Stimulated activated CD8-positive, alpha-beta memory T cell treated with anti-CD3 and anti-CD28 coated beads, Interleukin-7, amount 100 ng/mL, for 48 hours (primary cell): ENCODE data around the gene SCML2.
"Not testable (repeated sequence)": the region's sequence is repeated elsewhere in the genome, so short reads cannot be mapped to it uniquely, and the experiment has no call there.

Source experiments
- DNase-seq, 2 donors: peaks; one replicate each; pipeline ENCODE4 v3.0.0-alpha.2; 2020; ENCODE audit warnings: low read depth in 1 of 2; ENCODE audit errors: extremely low read depth in 1 of 2

Gene SCML2

GRCh38 chrX:18354369-18355223 is at the start of gene SCML2:
SCML2 (minus strand) TSS chrX:18354688; CDS start chrX:18334071, 20,617 bp downstream.
- DNase-seq: no peak

- DNase-seq: no peak
These were observed 47.3 kb upstream of the SCML2 start for GRCh38 chrX:18401848-18402213.

- DNase-seq: no peak
These were observed 40.0 kb upstream of the SCML2 start for GRCh38 chrX:18394477-18394876.

- peak in 1 of 2 donors; percentile 4 for DNase-seq
These were observed 36.6 kb upstream of the SCML2 start for GRCh38 chrX:18390941-18391538.

- DNase-seq: no peak
These were observed 35.5 kb upstream of the SCML2 start for GRCh38 chrX:18389966-18390365.

GRCh38 chrX:18377796-18378195 is 23.3 kb upstream of the SCML2 start:
- DNase-seq: no peak

- not testable (repeated sequence) for DNase-seq
These were observed 20.8 kb upstream of the SCML2 start for GRCh38 chrX:18375131-18375805.

- not testable (repeated sequence) for DNase-seq
These were observed 14.6 kb upstream of the SCML2 start for GRCh38 chrX:18369096-18369495.

GRCh38 chrX:18368402-18368801 is 13.9 kb upstream of the SCML2 start:
- no peak for DNase-seq

- DNase-seq: no peak
These were observed 6.4 kb upstream of the SCML2 start for GRCh38 chrX:18360867-18361266.

- DNase-seq: no peak
These were observed 538 bp downstream of the SCML2 start for GRCh38 chrX:18353931-18354368.

- DNase-seq: no peak
These were observed 2.7 kb downstream of the SCML2 start for GRCh38 chrX:18351784-18352183.

GRCh38 chrX:18348047-18348446 is 6.4 kb downstream of the SCML2 start:
- no peak for DNase-seq

- no peak for DNase-seq
These were observed 45.1 kb downstream of the SCML2 start for GRCh38 chrX:18309401-18309800.

GRCh38 chrX:18297251-18297650 is 57.2 kb downstream of the SCML2 start:
- DNase-seq: no peak

GRCh38 chrX:18294893-18295292 is 59.6 kb downstream of the SCML2 start:
- DNase-seq: no peak

GRCh38 chrX:18291006-18291545 is 63.4 kb downstream of the SCML2 start:
- no peak for DNase-seq

- no peak for DNase-seq
These were observed 64.3 kb downstream of the SCML2 start for GRCh38 chrX:18290200-18290599.

- no peak for DNase-seq
These were observed 65.8 kb downstream of the SCML2 start for GRCh38 chrX:18288716-18289115.

- DNase-seq: no peak
These were observed 68.1 kb downstream of the SCML2 start for GRCh38 chrX:18286322-18286831.

GRCh38 chrX:18278449-18278848 is 76.0 kb downstream of the SCML2 start:
- DNase-seq: no peak
